CD4-positive, alpha-beta T cell treated with Interleukin-2 at 100 ng/mL for 4 hours (primary cell): ENCODE measurements around the gene HARS2.
"Not testable (repeated sequence)": the region's sequence is repeated elsewhere in the genome, so short reads cannot be mapped to it uniquely, and the experiment has no call there.

Experiments used
- DNase-seq: peaks from one replicate; pipeline ENCODE4 v3.0.0-alpha.2; 2020; ENCODE audit warnings: low spot score

The HARS2 gene

DNA sequence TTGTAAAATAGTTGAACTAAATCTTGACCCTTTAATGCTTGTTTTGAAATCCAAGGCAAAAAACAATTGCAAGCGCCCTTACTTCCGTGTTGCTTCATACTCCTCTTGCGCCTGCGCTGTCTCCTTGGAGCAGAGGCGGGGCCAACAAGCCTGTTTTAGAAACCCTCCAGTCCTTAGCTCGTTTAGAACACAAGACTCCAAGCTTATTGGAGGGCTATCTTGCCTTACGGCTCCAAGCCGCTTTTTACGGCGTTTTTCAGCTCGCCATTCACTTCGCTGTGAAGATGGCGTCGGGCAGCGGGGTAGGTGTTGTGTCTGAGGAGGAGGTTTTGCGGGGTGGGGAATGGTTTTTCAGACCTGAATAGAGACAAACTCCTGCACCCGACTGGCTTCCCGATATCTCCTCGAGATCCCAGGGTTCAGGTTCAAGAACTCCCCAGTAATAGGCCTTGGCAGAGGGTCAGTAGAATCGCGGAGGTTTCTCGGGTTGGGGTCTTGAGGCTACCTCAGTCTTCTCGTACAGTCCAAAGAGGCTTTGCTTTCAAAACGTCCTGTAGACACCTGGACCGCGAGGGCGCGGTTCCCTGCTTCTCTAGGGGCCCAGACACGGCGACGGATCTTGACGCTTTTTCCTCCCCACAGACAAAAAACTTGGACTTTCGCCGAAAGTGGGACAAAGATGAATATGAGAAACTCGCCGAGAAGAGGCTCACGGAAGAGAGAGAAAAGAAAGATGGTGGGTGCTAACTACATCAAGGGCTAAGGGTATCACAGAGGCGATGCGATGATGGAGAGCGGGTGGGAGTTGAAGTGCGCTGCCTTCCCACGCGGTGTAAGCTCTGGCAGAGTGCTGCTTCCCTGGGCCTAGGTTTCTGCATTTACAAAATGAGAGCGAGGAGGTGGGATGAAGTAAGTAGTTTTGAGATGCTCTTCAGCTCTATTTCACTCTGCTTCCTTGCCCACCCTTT lies 9.2 kb downstream of the HARS2 start, which contains the start of gene ZMAT2:
TSS of gene ZMAT2 (plus strand) at position 271 of the 968 bp plus-strand sequence. CDS start at position 285, 14 bp downstream.
- peak; percentile 97 for DNase-seq

DNA sequence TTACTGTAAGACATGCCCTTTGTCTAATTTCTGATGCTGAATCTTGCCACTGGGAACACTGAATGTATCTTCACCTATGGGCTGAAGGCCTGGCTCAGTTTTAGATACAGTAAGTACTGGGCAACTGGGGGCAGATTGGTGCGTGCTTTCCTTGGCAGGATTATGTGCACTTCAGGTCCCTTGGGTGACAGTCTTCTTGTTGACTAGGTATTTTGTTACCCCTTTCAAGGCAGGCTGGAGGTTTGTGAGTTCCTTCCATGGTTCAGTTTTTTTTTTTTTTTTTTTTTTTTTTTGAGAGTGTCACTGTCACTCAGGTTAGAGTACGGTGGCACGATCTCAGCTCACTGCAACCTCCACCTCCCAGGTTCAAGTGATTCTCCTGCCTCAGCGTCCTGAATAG lies 16.6 kb downstream of the HARS2 start:
- DNase-seq = no peak

DNA sequence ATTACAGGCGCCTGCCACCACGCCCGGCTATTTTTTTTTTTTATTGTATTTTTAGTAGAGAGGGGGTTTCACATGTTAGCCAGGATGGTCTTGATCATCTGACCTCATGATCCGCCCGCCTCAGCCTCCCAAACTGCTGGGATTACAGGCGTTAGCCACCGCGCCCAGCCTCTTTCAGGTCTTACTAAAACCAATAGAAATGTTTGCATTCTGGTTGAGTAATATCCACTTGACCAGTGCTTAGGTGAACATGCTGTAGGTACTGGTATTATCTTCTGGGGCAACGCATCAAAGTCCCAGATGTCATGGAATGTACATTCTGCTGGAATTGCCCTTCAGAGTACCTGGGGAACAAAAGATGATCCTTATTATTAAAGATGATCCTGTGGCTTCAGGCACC lies 17.5 kb downstream of the HARS2 start:
- not testable (repeated sequence) for DNase-seq

GRCh38 chr5:140710899-140711552 lies 19.8 kb downstream of the HARS2 start:
- peak; percentile 98 for DNase-seq

DNA sequence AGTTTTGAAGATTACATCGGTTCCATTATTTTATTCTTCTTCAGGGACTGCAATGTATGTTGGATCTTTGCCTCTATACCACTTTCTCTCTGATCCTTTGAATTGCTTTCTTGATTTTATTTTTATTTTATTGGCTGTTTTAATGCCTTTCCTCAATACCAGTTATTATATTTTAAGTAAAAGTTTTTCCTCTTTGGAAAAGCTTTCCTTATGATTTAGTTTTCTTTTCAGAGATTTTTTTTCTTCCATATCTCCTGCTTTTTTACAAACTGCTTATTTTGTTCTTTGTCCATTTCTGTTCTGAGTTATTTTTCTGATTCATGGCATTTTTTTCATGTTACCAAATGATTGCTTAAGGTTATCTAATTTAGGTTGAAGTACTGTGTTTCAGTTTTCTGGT lies 20.5 kb downstream of the HARS2 start:
- DNase-seq = no peak

- DNase-seq = no peak
Observed at GRCh38 chr5:140713562-140714094, 22.4 kb downstream of the HARS2 start.

DNA sequence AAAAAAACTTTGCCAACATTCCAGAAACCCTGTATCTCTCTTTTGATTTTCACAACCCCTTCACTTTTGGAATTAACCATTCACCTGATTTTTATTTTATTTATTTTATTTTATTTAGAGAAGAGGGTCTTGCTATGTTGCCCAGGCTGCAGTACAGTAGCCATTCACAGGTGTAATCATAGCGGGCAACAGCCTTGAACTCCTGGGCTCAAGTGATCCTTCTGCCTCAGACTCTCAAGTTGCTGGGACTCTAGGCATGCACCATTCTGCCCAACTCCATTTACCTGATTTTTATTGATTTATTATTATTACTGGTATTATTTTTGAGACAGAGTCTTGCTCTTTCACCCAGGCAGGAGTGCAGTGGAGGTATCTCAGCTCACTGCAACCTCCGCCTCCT lies 25.0 kb downstream of the HARS2 start:
- not testable (repeated sequence) for DNase-seq

GRCh38 chr5:140718266-140718592 lies 27.0 kb downstream of the HARS2 start:
- DNase-seq = no peak

- not testable (repeated sequence) for DNase-seq
Observed at GRCh38 chr5:140720738-140721137, 29.5 kb downstream of the HARS2 start.

GRCh38 chr5:140721395-140721794 lies 30.1 kb downstream of the HARS2 start:
- not testable (repeated sequence) for DNase-seq

- peak; percentile 62 for DNase-seq
Observed at GRCh38 chr5:140725799-140726471, 34.7 kb downstream of the HARS2 start.

GRCh38 chr5:140733098-140733497 lies 41.8 kb downstream of the HARS2 start:
- no peak for DNase-seq

GRCh38 chr5:140734354-140734753 lies 43.1 kb downstream of the HARS2 start:
- no peak for DNase-seq

DNA sequence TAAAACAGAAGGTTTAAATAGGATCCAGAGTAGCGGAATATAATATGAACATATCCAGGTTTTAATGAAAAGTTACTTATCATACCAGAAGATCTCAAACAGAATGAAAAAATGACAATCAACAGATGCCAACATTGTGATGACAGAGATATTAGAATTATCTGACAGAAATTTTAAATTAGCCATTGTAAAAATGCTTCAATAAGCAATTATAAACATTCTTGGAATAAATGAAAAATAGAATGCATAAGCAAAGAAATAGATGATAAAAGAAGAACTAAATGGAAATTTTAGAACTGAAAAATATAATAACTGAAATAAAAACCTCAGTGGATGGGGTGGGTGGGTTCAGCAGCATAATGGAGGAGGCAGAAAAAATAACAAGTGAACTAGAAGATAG lies 46.2 kb downstream of the HARS2 start:
- DNase-seq = no peak

DNA sequence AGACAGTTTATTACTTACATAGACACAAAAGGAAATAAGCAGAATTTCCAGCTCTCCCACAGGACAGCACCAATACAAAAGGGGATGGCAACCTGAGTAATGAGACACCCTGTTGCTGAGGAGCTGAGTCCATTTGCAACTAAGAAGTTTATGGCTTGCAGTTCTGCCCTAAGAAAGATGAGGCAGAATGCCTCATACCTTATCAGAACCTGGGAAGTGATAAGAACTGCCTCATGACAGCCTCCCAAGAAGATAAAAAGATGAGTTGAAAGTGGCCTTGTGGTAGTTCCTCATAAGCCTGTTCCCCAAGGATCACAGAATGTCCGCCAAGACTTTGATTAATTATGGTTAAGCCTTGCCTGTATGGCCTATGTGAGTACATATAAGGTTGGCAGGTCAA lies 50.7 kb downstream of the HARS2 start:
- no peak for DNase-seq
